Natural killer cell (primary cell): Measurements from ENCODE around the gene DSC2. TPM values are rescaled to one million over a fixed set of nuclear protein-coding genes. Genes with fewer than 3 reads are reported as not detected.
"Not testable (repeated sequence)": the region's sequence is repeated elsewhere in the genome, so short reads cannot be mapped to it uniquely, and the experiment has no call there.

Experiments
- ATAC-seq, 3 donors: fragments of 150-1000 bp in 2 of 3; fragments of 200-7000 bp in 1 of 3; cut with Tn5 transposase; 1 replicate in 1 of 3; 2 replicates in 2 of 3; pipeline ENCODE4 v1.10.0; 2021; ENCODE audit warnings: mild to moderate bottlenecking in 2 of 3, moderate library complexity in 2 of 3
- DNase-seq, 2 donors: peaks; one replicate each; pipeline versions ENCODE4 v3.0.0 to v3.0.0-alpha.2; 2013 to 2021; ENCODE audit warnings: mixed read lengths in 1 of 2
- H3K27ac ChIP-seq: one replicate; pipeline ENCODE4 v1.5.1; 2013; ENCODE audit warnings: mild to moderate bottlenecking, low read length
- H3K27me3 ChIP-seq: one replicate; pipeline ENCODE4 v1.6.1; 2013; ENCODE audit warnings: low read length; ENCODE audit not compliant: control insufficient read depth, insufficient read depth
- H3K36me3 ChIP-seq: one replicate; pipeline ENCODE4 v1.6.1; 2013; ENCODE audit warnings: low read length; ENCODE audit not compliant: control insufficient read depth, insufficient read depth
- H3K4me1 ChIP-seq: one replicate; pipeline ENCODE4 v1.6.1; 2013; ENCODE audit warnings: low read length; ENCODE audit not compliant: control insufficient read depth, insufficient read depth
- H3K4me3 ChIP-seq: one replicate; pipeline ENCODE4 v1.5.1; 2013; ENCODE audit warnings: low read length
- H3K9me3 ChIP-seq: one replicate; pipeline ENCODE4 v1.6.1; 2013; ENCODE audit warnings: low read length; ENCODE audit not compliant: control insufficient read depth, insufficient read depth
- H3K27ac Mint-ChIP-seq, 2 donors: one replicate each; pipeline ENCODE4 v1.8.0; 2022; ENCODE audit warnings: mild to moderate bottlenecking in 2 of 2, mixed read lengths in 2 of 2, moderate library complexity in 1 of 2
- H3K27me3 Mint-ChIP-seq, 2 donors: one replicate each; pipeline ENCODE4 v1.8.0; 2022; ENCODE audit warnings: low read depth in 2 of 2, mixed read lengths in 2 of 2
- H3K36me3 Mint-ChIP-seq: one replicate; pipeline ENCODE4 v1.8.0; 2022; ENCODE audit warnings: mixed read lengths
- H3K4me1 Mint-ChIP-seq, 2 donors: one replicate each; pipeline ENCODE4 v1.8.0; 2022; ENCODE audit warnings: mixed read lengths in 2 of 2
- H3K4me3 Mint-ChIP-seq: one replicate; pipeline ENCODE4 v1.8.0; 2022; ENCODE audit warnings: mild to moderate bottlenecking, moderate library complexity, mixed read lengths
- H3K9me3 Mint-ChIP-seq, 2 donors: one replicate each; pipeline ENCODE4 v1.8.0; 2022; ENCODE audit warnings: mixed read lengths in 2 of 2
- WGBS: methylation state at CpG from one replicate; pipeline ENCODE4 v1.1.7; 2013; ENCODE audit warnings: missing lambda C conversion rate; ENCODE audit not compliant: insufficient coverage; 5-methylcytosine and 5-hydroxymethylcytosine counted together
- intact Hi-C: fragments of 100-400 bp; cut with micrococcal nuclease; formaldehyde crosslinking; loops from one replicate; pipeline ENCODE4 v1.14.2; 2022
- total RNA-seq, 4 donors: library from RNA; stranded (reverse); fragments of 120-200 nt in 1 of 4; gene quantifications; one replicate each; pipeline versions ENCODE4 v1.2.3 to v1.2.4, GENCODE V29; 2013 to 2022
- TF ChIP-seq, protein P1 (sequence below): fragments of 200-600 bp; IDR thresholded peaks from one replicate; pipeline ENCODE4 v1.8.0; 2022; ENCODE audit warnings: antibody characterized with exemption

Gene DSC2
- total RNA-seq, 3 donors from 2014 or later (not counting 1 experiment from before 2014, with no cell fraction given): 0.32 to 0.40 TPM; not detected in 1

DNA sequence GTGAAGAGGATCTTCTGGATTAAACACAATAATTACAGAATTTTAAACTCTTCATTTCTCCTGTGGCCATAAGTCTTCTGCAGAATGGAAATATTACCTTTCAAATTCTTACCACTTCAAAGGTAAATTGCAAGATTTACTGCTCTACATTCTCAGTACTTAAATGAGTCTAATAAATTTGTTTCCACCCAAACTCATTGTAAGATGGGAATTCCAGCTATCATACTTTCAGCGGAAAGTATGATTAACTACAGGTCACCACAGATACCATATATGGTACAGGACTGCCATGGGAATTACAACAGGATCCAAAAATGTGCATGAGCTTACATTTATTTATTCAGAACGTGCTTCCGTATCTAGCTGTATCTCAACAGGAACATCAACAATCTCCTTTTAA is 62.8 kb downstream of the DSC2 start:
- H3K27ac Mint-ChIP-seq: no peak overlapping the region
- H3K4me1 Mint-ChIP-seq: no peaks in the 10 kb centered on the region
- no peaks in the 10 kb centered on the region for H3K36me3 ChIP-seq
- H3K27me3 ChIP-seq: peaks cover 23% of the 10 kb centered on the region
- H3K4me3 Mint-ChIP-seq: no peak overlapping the region
- peaks cover 9% of the 10 kb centered on the region for H3K9me3 ChIP-seq
- peaks cover 6% of the 10 kb centered on the region for H3K4me1 ChIP-seq
- TF ChIP-seq, protein P1, sequence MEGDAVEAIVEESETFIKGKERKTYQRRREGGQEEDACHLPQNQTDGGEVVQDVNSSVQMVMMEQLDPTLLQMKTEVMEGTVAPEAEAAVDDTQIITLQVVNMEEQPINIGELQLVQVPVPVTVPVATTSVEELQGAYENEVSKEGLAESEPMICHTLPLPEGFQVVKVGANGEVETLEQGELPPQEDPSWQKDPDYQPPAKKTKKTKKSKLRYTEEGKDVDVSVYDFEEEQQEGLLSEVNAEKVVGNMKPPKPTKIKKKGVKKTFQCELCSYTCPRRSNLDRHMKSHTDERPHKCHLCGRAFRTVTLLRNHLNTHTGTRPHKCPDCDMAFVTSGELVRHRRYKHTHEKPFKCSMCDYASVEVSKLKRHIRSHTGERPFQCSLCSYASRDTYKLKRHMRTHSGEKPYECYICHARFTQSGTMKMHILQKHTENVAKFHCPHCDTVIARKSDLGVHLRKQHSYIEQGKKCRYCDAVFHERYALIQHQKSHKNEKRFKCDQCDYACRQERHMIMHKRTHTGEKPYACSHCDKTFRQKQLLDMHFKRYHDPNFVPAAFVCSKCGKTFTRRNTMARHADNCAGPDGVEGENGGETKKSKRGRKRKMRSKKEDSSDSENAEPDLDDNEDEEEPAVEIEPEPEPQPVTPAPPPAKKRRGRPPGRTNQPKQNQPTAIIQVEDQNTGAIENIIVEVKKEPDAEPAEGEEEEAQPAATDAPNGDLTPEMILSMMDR: no peak
- no peak overlapping the region for H3K4me3 ChIP-seq
- intact Hi-C loops: no loop called here
- H3K36me3 Mint-ChIP-seq: peaks cover 7% of the 10 kb centered on the region
- H3K27me3 Mint-ChIP-seq: peaks cover 30 to 34% of the 10 kb centered on the region in 2 donors
- WGBS: 76% methylated on average over 3 of the region's 3 CpGs
- DNase-seq: no peak
- ATAC-seq: no peak
- H3K9me3 Mint-ChIP-seq: peaks cover 3% of the 10 kb centered on the region in 2 donors
- no peak overlapping the region for H3K27ac ChIP-seq

DNA sequence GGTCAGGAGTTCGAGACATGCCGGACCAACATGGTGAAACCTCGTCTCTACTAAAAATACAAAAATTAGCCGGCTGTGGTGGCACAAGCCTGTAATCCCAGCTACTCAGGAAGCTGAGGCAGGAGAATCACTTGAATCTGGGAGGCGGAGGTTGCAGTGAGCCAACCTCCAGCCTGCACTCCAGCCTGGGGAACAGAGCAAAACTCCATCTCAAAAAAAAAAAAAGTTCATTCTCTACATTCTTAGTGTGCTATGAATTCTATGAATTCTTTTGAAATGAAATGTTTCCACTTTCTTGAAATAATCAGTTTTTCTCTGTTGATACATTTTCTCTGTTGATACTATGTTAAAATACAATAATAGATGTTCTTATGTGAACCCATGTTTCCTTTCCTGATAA is 64.5 kb downstream of the DSC2 start:
- H3K27ac ChIP-seq, ATAC-seq, H3K4me1 Mint-ChIP-seq, H3K36me3 ChIP-seq, DNase-seq, H3K4me1 ChIP-seq, H3K4me3 ChIP-seq, intact Hi-C loops, H3K4me3 Mint-ChIP-seq, H3K36me3 Mint-ChIP-seq, H3K27ac Mint-ChIP-seq, H3K9me3 Mint-ChIP-seq, H3K9me3 ChIP-seq: not testable (repeated sequence)
- peaks cover 21% of the 10 kb centered on the region for H3K27me3 ChIP-seq
- WGBS: 94% methylated on average over 5 of the region's 5 CpGs
- H3K27me3 Mint-ChIP-seq: peaks cover 19 to 20% of the 10 kb centered on the region in 2 donors

DNA sequence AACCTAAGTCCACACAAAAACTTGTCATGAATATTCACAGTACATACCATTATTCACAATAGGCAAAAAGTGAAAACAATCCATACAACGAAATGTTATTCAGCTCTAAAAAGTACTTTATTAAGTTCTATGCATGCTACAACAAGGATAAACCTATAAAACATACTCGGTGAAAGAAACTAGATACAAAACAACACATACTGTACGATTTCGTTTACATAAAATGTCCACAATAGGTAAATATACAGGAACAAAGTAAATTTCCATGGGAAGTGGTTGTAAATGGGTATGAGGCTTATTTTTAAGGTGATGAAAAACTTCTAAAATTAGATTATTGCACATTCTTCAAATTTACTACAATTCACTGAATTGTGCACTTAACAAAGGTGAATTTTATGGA is 67.7 kb downstream of the DSC2 start:
- peaks cover 5% of the 10 kb centered on the region for H3K27me3 ChIP-seq
- Mint-ChIP-seq H3K4me1 (no peaks in the 10 kb centered on the region), H3K4me3 (no peak overlapping the region), H3K36me3 (no peaks in the 10 kb centered on the region), H3K27ac (no peak overlapping the region), H3K9me3 (peaks cover 0 to 5% of the 10 kb centered on the region in 2 donors), H3K27me3 (no peaks in the 10 kb centered on the region)
- no peak overlapping the region for H3K27ac ChIP-seq
- H3K36me3 ChIP-seq: no peaks in the 10 kb centered on the region
- intact Hi-C loops: no loop called here
- DNase-seq (no peak), ATAC-seq (no peak)
- TF ChIP-seq, protein P1: no peak
- no peak overlapping the region for H3K4me3 ChIP-seq
- 70% methylated on average over 1 of the region's 4 CpGs for WGBS
- no peaks in the 10 kb centered on the region for H3K9me3 ChIP-seq
- H3K4me1 ChIP-seq: no peaks in the 10 kb centered on the region

DNA sequence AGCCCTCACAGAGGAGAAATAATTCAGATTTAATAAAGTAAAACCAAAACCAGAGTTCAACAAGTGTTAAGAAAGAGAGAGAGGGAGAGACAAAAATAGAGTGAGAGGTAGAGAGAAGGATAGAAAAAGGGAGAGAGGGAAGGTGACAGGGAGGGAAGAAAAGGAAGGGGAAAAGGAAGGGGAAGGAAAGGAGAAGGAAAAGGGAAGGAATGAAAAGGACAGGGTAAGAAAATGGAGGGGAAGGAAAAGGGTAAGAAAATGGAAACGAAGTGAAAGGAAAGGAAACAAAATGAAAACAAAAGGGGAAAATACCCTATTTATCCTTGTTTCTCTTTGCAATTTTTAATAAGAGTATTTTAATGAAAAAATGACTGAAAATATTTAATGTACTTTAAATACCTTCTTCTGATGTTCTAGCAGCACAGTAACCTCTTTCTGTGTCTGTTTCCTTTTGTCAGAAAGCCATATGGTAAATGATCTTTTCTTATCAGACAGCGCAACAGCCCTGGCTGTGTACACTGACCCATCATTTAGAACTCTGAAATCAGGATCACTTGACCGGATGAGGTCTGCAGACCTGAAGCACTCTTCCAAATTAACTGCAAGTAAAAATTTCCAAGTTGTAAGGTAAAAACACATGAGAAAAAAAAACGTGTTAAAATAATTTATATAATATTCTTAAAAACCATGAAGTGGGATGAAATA is 71.5 kb downstream of the DSC2 start:
- intact Hi-C loops: no loop called here
- peaks cover 7 to 13% of the 10 kb centered on the region in 2 donors for H3K9me3 Mint-ChIP-seq

More for the DNA sequence above, 71.5 kb downstream of the DSC2 start:
- no peaks in the 10 kb centered on the region for H3K4me1 Mint-ChIP-seq
- H3K27me3 ChIP-seq: no peaks in the 10 kb centered on the region
- H3K4me3 ChIP-seq: no peak overlapping the region
- DNase-seq (no peak), ATAC-seq (no peak)
- no peaks in the 10 kb centered on the region for H3K9me3 ChIP-seq
- no peak overlapping the region for H3K4me3 Mint-ChIP-seq
- TF ChIP-seq, protein P1: no peak
- no peaks in the 10 kb centered on the region for H3K36me3 ChIP-seq
- no peaks in the 10 kb centered on the region for H3K36me3 Mint-ChIP-seq
- H3K27ac Mint-ChIP-seq: no peak overlapping the region
- H3K27me3 Mint-ChIP-seq: no peaks in the 10 kb centered on the region
- WGBS: 95% methylated on average over 2 of the region's 4 CpGs
- H3K4me1 ChIP-seq: no peaks in the 10 kb centered on the region
- H3K27ac ChIP-seq: no peak overlapping the region
